NT2/D1 (cell line): Measurements from ENCODE around the gene KLHL42.

Source experiments
- SUZ12 ChIP-seq: IDR thresholded peaks from 2 replicates; pipeline ENCODE4 v1.6.1; 2011; ENCODE audit not compliant: insufficient read length, insufficient read depth; ENCODE audit errors: extremely low read depth
- YY1 ChIP-seq: IDR thresholded peaks from 2 replicates; pipeline ENCODE4 v1.6.1; 2011; ENCODE audit not compliant: insufficient read length, insufficient read depth
- ZNF274 ChIP-seq: IDR thresholded peaks from 2 replicates; pipeline ENCODE4 v1.6.1; 2011; ENCODE audit warnings: mild to moderate bottlenecking, low read depth, low read length

DNA sequence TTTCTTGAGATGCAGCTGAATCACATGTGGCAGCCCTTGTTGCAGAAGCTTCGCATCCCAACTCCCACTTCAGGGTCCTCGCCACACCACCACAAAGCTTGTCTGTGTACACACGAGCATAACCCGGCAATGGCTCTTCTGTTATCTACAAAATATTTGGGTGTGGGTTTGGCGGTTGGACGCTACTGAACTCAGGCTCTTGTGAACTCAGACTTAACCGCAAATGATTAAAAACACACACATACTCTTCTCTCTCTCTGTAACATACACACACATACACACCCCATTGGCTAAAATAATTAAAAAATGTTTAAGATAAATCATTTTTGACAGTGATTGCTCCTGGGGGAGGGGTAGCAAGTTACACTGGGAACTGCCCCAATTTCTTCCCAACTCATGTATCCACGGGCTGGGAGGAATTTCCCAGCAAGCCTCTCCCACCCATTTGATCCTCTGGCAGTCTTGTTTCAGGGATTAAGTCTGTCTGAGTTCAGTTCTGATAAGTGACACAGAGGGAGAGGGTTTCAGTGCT lies 63.7 kb downstream of the KLHL42 start:
- TF ChIP-seq ZNF274 (no peak), SUZ12 (no peak), YY1 (no peak)
